ENCODE data around the gene DOCK10. TPM values are rescaled to one million over a fixed set of nuclear protein-coding genes. Genes with fewer than 3 reads are reported as not detected.

Gene DOCK10
- total RNA-seq, 6 experiments from 2014 or later, result 61.1 to 78.8 (median 75.8) TPM

GRCh38 chr2:224987733-224988132 is 54.5 kb downstream of the DOCK10 start:
- Mint-ChIP-seq H3K27ac (peak overlapping the region; percentile 44; the same call in 1 of the 2 replicates), H3K4me1 (ENCODE audit: low read depth) (peaks cover 96% of the 10 kb centered on the region), H3K36me3 (ENCODE audit: low read depth) (peaks cover 57% of the 10 kb centered on the region), H3K4me3 (no peak overlapping the region), H3K9me3 (no peaks in the 10 kb centered on the region), H3K27me3 (ENCODE audit: insufficient read depth) (peaks cover 2% of the 10 kb centered on the region; the same call in 1 of the 2 replicates)
- DNase-seq, result peak; percentile 34
- TF ChIP-seq CTCF (IDR thresholded peaks at IDR 0.05), result no peak

GRCh38 chr2:224986477-224986876 is 55.8 kb downstream of the DOCK10 start:
- Mint-ChIP-seq H3K36me3 (ENCODE audit: low read depth) (peaks cover 56% of the 10 kb centered on the region), H3K4me1 (ENCODE audit: low read depth) (peaks cover 96% of the 10 kb centered on the region), H3K4me3 (no peak overlapping the region), H3K9me3 (no peaks in the 10 kb centered on the region), H3K27ac (peak overlapping the region; percentile 18; the same call in 1 of the 2 replicates), H3K27me3 (ENCODE audit: insufficient read depth) (peaks cover 2% of the 10 kb centered on the region; the same call in 1 of the 2 replicates)
- TF ChIP-seq CTCF (IDR thresholded peaks at IDR 0.05), result no peak
- no peak for DNase-seq

- peak overlapping the region; percentile 86 for H3K27ac Mint-ChIP-seq
- no peaks in the 10 kb centered on the region for H3K9me3 Mint-ChIP-seq
- peaks cover 43% of the 10 kb centered on the region for H3K36me3 Mint-ChIP-seq (ENCODE audit: low read depth)
- peaks cover 88% of the 10 kb centered on the region for H3K4me1 Mint-ChIP-seq (ENCODE audit: low read depth)
- no peak for TF ChIP-seq CTCF (IDR thresholded peaks at IDR 0.05)
- peak overlapping the region; percentile 85 for H3K4me3 Mint-ChIP-seq
- peaks cover 2% of the 10 kb centered on the region; the same call in 1 of the 2 replicates for H3K27me3 Mint-ChIP-seq (ENCODE audit: insufficient read depth)
- no peak for DNase-seq
These were observed 57.6 kb downstream of the DOCK10 start for GRCh38 chr2:224984637-224985036.

GRCh38 chr2:224983712-224984554 is 58.3 kb downstream of the DOCK10 start:
- Mint-ChIP-seq H3K9me3 (no peaks in the 10 kb centered on the region), H3K27ac (peak overlapping the region; percentile 86)

More at GRCh38 chr2:224983712-224984554, 58.3 kb downstream of the DOCK10 start:
- Mint-ChIP-seq H3K4me3 (peak overlapping the region; percentile 85), H3K4me1 (ENCODE audit: low read depth) (peaks cover 86% of the 10 kb centered on the region), H3K36me3 (ENCODE audit: low read depth) (peaks cover 43% of the 10 kb centered on the region), H3K27me3 (ENCODE audit: insufficient read depth) (peaks cover 2% of the 10 kb centered on the region; the same call in 1 of the 2 replicates)
- DNase-seq, result peak; percentile 33
- TF ChIP-seq CTCF (IDR thresholded peaks at IDR 0.05), result no peak
